ENCODE data around the gene NOLC1.

NOLC1 gene

GRCh38 chr10:102151774-102152544 is at the start of gene NOLC1:
Gene NOLC1, plus strand, starts transcription at chr10:102152389. Its CDS starts 22 bp downstream, at chr10:102152411.
- DNase-seq: peak; percentile 99

GRCh38 chr10:102102421-102102820 is 49.8 kb upstream of the NOLC1 start:
- DNase-seq: no peak

GRCh38 chr10:102106998-102107397 is 45.2 kb upstream of the NOLC1 start:
- DNase-seq: no peak

GRCh38 chr10:102109166-102110116 is 42.7 kb upstream of the NOLC1 start:
- DNase-seq: no peak

GRCh38 chr10:102111276-102111675 is 40.9 kb upstream of the NOLC1 start:
- no peak for DNase-seq

GRCh38 chr10:102112210-102112817 is 39.9 kb upstream of the NOLC1 start:
- DNase-seq: no peak

DNA sequence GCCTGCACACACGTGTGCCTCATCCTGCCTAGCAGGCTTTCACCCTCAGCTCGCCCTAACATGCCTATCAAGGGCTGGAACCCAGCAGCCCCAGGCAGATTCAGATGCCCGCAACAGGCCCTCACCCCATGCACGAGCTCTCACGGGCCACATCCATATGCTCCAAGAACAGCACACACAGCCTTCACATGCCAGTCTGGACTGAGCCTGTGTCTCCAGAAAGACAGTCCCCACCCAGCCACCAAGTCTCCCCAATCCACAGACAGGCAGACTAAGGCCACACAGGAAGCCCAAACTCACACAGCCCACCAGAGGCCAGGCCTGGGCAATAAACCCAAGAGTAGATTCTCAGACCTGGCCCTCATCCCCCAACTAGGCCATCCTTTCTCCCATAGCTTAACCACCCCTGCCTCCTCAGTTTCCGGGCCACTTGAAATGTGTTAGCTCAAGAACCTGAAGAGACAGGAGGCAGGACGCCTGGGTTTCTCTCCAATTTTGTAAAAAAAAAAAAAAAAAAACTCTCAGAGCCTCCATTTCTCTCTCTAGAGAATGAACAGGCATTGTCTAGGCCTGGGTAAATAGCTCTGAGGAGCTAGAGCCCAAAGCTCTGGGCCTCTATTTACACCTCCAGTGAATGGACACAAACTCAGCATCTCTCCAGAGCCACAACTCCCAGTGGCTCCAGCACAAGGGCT is 38.8 kb upstream of the NOLC1 start:
- DNase-seq: peak; percentile 14

DNA sequence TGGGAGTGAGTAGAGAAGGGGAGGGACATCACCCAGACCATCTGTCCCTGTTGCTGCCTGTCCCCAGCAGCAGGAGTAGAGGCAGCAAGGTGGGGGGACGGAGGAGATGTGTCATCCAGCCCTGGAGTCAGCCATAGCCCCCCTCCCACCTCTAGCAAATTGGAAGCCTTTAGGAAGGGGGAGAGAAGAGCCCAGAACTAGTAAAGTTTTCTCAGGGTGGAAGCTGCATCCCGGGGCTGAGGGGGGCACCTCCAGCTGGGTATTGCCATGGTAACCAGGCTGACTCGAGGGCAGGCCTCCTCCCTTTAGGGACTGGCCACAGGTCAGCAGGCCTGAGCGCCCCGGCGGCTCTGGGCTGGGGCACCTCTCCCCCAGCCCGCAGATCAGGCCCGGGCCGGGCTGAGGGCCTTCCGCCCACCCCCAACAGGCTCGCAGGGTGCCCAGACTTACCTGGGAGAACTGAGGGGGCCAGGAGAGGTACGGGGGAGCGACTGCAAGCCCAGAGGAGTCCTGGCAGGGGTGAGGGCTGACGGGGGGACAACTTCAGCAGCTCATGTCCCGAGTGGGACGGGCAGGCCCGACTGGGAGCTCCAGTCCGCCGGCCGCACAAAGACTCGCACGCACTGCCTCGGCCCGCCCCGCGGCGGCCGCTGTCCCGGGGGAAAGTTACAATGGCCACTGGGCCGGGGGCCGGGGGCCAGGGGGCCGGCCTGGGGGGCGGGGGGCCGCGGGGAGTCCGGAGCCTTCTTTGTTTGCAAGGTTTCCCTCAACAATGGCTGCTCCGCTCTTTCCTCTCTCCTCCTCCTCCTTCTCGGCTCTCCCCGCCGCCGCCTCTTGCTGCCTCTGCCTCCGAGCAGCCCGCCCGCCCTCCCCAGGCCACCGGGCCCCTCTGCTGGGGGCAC is 38.0 kb upstream of the NOLC1 start:
- DNase-seq: peak; percentile 26

- peak; percentile 91 for DNase-seq
Measured at GRCh38 chr10:102114861-102115618, 37.1 kb upstream of the NOLC1 start.

- peak; percentile 40 for DNase-seq
Measured at GRCh38 chr10:102115775-102116174, 36.4 kb upstream of the NOLC1 start.

GRCh38 chr10:102116656-102117055 is 35.5 kb upstream of the NOLC1 start:
- no peak for DNase-seq

GRCh38 chr10:102117391-102118159 is 34.6 kb upstream of the NOLC1 start:
- DNase-seq: peak; percentile 70

- peak; percentile 17 for DNase-seq
Measured at GRCh38 chr10:102118867-102119266, 33.3 kb upstream of the NOLC1 start.

DNA sequence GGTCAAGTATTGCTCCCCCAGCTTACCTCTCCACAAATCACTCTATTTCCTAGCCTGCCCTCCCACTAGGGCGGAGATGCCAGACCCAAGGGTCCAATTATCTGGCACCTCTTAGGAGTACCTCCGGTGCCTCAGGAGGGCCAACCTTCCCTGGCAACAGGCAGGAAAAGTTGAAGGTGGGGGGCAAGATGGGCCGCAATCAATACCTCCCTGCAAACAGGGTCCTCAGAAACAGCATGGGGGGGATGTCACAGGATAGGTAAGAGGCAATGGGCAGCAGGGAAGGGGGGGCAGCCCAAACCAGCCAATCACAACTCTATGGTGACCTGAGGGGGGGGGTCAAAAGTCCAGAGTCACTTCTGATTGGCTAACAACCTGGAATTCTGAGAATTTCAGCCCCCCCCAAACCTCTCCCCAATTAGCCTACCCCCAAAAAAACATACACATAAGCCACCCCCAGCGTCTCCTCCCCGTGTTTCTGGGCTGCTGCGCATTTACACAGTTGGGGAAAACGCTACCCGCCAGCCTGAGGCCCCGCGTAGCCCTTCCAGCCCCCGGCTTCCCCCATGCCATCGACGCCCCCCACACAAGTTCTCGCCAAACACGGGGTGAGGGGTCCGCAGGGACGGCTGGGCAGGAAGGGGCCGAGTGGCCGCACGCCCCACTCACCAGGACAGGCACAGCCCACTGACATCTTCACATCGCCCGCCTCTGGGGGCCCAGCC is 32.6 kb upstream of the NOLC1 start:
- DNase-seq: peak; percentile 48

DNA sequence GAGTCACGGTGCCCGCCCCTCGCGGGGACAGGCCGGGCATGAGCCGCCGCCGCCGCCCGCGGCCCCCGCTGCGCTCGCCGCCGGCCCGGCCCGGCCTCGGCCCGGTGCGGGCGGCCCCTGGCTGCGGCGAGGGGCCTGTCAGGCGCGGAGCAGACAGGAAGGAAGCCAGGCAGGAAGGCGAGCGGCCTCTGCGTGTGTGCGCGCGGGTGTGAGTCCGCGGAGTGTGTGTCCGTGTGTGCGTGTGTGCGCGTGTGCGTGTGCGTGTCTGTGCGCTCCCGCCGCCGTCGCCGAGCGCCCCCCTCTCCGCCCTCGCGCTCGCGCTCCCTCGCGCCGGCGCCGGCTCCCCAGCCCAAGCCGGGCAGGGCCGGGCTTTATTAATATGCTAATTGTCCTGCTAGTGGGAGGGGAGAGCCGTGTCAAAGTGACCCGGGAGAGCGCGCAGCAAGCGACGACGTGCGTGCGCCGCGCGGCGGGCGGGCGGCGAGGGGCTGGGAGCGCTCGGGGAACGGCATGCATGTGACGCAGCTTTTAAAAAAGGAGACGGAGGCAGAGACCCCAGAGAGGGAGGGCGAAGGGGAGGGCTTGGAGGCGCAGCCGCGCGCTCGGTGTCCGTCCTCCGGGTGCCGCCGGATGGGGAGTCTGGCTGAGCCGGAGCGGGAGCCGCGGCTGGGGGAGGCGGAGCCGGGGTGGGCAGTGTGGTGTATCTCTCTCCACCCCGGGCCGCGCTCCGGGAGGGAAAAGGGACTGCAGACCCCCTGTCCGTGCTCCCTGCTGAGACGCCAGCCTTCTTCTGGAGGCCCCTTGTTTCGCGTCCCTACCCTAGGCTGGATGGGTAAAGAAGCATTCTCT is 31.8 kb upstream of the NOLC1 start, which contains the start of gene LDB1:
Gene LDB1, minus strand, starts transcription at position 227 of the 849 bp plus-strand sequence. CDS start 258 bp downstream, outside the sequence.
- peak; percentile 79 for DNase-seq

DNA sequence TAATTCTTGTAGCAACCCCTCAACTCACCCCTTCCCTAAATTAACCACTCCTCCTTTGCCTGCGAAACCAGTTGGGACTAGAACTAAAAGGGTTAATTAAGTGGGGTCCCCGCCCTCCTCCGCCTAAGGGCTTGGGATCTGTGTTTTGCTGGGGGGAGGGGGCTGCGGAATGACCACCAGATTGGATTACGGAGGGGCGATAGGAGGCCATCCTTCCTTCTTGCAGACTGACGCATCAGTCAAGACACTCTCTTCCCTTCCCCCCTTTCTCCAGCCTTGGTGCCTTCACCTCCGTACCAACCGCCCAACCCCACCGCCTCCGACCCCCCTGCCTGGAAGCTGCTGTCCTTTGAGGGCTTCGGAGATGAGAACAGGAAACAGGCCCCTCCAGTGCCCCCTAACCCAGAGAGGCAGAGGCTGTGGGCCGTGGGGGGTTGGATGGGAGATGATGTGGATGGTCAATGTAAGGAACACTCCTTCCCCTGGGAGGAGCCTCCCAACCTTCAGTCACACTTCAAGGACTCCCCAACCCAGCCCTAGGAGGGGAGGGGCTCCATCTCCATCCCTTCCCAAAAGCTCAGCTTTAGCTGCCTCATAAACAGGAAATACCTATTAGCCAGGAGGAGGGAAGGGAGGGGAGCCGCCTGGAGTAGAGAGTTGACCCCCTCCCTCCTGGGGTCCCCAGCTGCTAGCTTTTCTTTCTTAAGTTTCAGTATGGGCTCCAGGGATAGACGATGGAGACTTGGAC is 31.0 kb upstream of the NOLC1 start:
- peak; percentile 36 for DNase-seq

GRCh38 chr10:102121739-102122372 is 30.3 kb upstream of the NOLC1 start:
- DNase-seq: no peak
